ENCODE results near the gene MYPOP. TPM values are rescaled to one million over a fixed set of nuclear protein-coding genes. Genes with fewer than 3 reads are reported as not detected.

Gene MYPOP
- total and polyA plus RNA-seq, 10 of the 15 experiments (the other 5 are each of a cell fraction or from before 2014, with no cell fraction given), result 0.47 to 9.4 (median 1.4) TPM

DNA sequence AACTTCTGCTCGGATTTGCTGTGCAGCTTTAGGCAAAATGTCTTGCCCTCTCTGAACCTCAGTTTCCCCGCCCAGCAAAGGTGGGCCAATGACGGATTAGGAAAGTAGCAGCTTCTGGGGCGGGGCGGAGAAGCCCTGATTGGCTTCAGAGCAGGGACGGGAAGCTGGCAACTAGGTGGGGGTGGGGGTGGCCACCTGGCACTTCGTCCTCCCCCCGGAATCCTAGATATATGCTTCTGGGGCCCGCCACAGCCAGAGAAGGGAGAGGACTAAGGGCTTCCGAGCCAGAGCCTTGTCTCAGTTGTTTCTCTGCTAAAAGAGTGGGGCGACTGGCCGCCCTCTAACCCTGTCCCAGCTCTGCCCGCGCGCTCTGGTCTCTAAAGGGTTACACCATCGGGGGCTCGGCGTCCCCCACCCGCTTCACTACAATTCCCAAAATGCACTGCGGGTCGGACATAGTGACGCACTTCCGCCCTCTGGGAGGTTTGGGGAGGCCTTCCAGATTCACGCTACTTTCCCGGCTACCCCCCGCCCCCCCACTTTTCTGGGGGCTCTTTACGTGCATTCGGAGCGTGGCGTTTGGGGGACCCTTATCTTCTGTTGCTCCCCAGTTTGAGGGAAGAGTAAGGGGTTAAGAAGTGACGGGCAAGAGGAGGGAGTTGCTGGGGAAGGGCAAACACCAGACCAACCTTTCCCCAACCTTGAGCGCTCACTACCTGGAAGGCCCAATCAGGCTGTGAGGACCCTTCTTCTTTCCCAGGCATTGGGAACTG is 15.8 kb downstream of the MYPOP start (continued):
- TF ChIP-seq SMC3 (IDR thresholded peaks at IDR 0.05; ENCODE audit: borderline replicate concordance, low read length) (no peak), SUPT20H (IDR thresholded peaks at IDR 0.05; ENCODE audit: borderline replicate concordance, control insufficient read depth, low read depth, low read length) (no peak), ATF3 (IDR thresholded peaks at IDR 0.05; ENCODE audit: borderline replicate concordance, extremely low read depth, low read depth, low read length) (no peak), RBBP5 (conservative IDR thresholded peaks at IDR 0.05) (no peak), POU2F2 (IDR thresholded peaks at IDR 0.05; ENCODE audit: borderline replicate concordance, low read depth, low read length) (peak; percentile 71; the same call in 1 of the 3 replicates), IKZF2 (IDR thresholded peaks at IDR 0.05) (peak in 1 of 2 experiments; percentile 35; a peak in 2 of 4 replicates), CBX3 (IDR thresholded peaks at IDR 0.05; ENCODE audit: borderline replicate concordance, low read depth) (no peak), SMAD5 (IDR thresholded peaks at IDR 0.05; ENCODE audit: low read depth) (peak; percentile 51; the same call in 1 of the 2 replicates), RAD51 (IDR thresholded peaks at IDR 0.05) (no peak), RELA (IDR thresholded peaks at IDR 0.05; ENCODE audit: borderline replicate concordance, partially characterized antibody) (no peak), BCLAF1 (IDR thresholded peaks at IDR 0.05) (peak; percentile 45; the same call in 1 of the 2 replicates)
- TF ChIP-seq, protein P1, sequence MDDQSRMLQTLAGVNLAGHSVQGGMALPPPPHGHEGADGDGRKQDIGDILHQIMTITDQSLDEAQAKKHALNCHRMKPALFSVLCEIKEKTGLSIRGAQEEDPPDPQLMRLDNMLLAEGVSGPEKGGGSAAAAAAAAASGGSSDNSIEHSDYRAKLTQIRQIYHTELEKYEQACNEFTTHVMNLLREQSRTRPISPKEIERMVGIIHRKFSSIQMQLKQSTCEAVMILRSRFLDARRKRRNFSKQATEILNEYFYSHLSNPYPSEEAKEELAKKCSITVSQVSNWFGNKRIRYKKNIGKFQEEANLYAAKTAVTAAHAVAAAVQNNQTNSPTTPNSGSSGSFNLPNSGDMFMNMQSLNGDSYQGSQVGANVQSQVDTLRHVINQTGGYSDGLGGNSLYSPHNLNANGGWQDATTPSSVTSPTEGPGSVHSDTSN (IDR thresholded peaks at IDR 0.05; ENCODE audit: insufficient replicate concordance, low read depth, low read length), result no peak
- TF ChIP-seq, protein P2, sequence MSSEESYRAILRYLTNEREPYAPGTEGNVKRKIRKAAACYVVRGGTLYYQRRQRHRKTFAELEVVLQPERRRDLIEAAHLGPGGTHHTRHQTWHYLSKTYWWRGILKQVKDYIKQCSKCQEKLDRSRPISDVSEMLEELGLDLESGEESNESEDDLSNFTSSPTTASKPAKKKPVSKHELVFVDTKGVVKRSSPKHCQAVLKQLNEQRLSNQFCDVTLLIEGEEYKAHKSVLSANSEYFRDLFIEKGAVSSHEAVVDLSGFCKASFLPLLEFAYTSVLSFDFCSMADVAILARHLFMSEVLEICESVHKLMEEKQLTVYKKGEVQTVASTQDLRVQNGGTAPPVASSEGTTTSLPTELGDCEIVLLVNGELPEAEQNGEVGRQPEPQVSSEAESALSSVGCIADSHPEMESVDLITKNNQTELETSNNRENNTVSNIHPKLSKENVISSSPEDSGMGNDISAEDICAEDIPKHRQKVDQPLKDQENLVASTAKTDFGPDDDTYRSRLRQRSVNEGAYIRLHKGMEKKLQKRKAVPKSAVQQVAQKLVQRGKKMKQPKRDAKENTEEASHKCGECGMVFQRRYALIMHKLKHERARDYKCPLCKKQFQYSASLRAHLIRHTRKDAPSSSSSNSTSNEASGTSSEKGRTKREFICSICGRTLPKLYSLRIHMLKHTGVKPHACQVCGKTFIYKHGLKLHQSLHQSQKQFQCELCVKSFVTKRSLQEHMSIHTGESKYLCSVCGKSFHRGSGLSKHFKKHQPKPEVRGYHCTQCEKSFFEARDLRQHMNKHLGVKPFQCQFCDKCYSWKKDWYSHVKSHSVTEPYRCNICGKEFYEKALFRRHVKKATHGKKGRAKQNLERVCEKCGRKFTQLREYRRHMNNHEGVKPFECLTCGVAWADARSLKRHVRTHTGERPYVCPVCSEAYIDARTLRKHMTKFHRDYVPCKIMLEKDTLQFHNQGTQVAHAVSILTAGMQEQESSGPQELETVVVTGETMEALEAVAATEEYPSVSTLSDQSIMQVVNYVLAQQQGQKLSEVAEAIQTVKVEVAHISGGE (CRISPR knock-in tag; IDR thresholded peaks at IDR 0.05), result 0 out of 2 replicates have a peak, but pooled peaks have one; percentile 20
- TF ChIP-seq, protein P3, sequence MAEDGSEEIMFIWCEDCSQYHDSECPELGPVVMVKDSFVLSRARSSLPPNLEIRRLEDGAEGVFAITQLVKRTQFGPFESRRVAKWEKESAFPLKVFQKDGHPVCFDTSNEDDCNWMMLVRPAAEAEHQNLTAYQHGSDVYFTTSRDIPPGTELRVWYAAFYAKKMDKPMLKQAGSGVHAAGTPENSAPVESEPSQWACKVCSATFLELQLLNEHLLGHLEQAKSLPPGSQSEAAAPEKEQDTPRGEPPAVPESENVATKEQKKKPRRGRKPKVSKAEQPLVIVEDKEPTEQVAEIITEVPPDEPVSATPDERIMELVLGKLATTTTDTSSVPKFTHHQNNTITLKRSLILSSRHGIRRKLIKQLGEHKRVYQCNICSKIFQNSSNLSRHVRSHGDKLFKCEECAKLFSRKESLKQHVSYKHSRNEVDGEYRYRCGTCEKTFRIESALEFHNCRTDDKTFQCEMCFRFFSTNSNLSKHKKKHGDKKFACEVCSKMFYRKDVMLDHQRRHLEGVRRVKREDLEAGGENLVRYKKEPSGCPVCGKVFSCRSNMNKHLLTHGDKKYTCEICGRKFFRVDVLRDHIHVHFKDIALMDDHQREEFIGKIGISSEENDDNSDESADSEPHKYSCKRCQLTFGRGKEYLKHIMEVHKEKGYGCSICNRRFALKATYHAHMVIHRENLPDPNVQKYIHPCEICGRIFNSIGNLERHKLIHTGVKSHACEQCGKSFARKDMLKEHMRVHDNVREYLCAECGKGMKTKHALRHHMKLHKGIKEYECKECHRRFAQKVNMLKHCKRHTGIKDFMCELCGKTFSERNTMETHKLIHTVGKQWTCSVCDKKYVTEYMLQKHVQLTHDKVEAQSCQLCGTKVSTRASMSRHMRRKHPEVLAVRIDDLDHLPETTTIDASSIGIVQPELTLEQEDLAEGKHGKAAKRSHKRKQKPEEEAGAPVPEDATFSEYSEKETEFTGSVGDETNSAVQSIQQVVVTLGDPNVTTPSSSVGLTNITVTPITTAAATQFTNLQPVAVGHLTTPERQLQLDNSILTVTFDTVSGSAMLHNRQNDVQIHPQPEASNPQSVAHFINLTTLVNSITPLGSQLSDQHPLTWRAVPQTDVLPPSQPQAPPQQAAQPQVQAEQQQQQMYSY (CRISPR knock-in tag; IDR thresholded peaks at IDR 0.05), result no peak
- TF ChIP-seq, protein P4, sequence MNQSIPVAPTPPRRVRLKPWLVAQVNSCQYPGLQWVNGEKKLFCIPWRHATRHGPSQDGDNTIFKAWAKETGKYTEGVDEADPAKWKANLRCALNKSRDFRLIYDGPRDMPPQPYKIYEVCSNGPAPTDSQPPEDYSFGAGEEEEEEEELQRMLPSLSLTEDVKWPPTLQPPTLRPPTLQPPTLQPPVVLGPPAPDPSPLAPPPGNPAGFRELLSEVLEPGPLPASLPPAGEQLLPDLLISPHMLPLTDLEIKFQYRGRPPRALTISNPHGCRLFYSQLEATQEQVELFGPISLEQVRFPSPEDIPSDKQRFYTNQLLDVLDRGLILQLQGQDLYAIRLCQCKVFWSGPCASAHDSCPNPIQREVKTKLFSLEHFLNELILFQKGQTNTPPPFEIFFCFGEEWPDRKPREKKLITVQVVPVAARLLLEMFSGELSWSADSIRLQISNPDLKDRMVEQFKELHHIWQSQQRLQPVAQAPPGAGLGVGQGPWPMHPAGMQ (IDR thresholded peaks at IDR 0.05; ENCODE audit: borderline replicate concordance), result no peak

Measured in GM12878 (cell line).